Tibial artery (tissue), 4 donors: Measurements from ENCODE around the gene OGFOD3.
"Not testable (repeated sequence)": the region's sequence is repeated elsewhere in the genome, so short reads cannot be mapped to it uniquely, and the experiment has no call there.

Source experiments
- DNase-seq, 2 donors: peaks; one replicate each; pipeline ENCODE4 v3.0.0-alpha.2; 2019
- H3K27ac ChIP-seq, 2 donors: fragments of 200-600 bp; sonication (generic) in 1 of 2; 1 replicate in 1 of 2; 2 replicates in 1 of 2; pipeline ENCODE4 v1.5.1; 2018 to 2019; ENCODE audit warnings: mild to moderate bottlenecking in 1 of 2
- H3K27me3 ChIP-seq, 2 donors: fragments of 200-600 bp; sonication (generic) in 1 of 2; one replicate each; pipeline versions ENCODE4 v1.5.1 to v1.6.0; 2016 to 2019
- H3K36me3 ChIP-seq, 3 donors: fragments of 200-600 bp; sonication (generic) in 2 of 3; one replicate each; pipeline ENCODE4 v1.5.1; 2016 to 2019; ENCODE audit warnings: mild to moderate bottlenecking in 2 of 3
- H3K4me1 ChIP-seq, 4 donors: fragments of 200-600 bp; sonication (generic) in 2 of 4; 1 replicate in 3 of 4; 2 replicates in 1 of 4; pipeline ENCODE4 v1.5.1; 2016 to 2019
- H3K4me3 ChIP-seq, 2 donors: fragments of 200-600 bp; sonication (generic) in 1 of 2; 1 replicate in 1 of 2; 2 replicates in 1 of 2; pipeline ENCODE4 v1.5.1; 2018 to 2019; ENCODE audit warnings: mild to moderate bottlenecking in 2 of 2
- H3K9me3 ChIP-seq, 3 donors: fragments of 200-600 bp; sonication (generic) in 1 of 3; one replicate each; pipeline ENCODE4 v1.5.1; 2016 to 2019
- intact Hi-C: fragments of 100-400 bp; cut with DNase I; formaldehyde crosslinking; loops from one replicate; pipeline ENCODE4 v1.15.0; 2023; ENCODE audit warnings: low total_unique reads
- TF ChIP-seq, protein P1 (sequence below), 2 experiments: fragments of 200-600 bp in 1 of 2; fragments of 450-650 bp in 1 of 2; IDR thresholded peaks; one replicate each; pipeline ENCODE4 v1.5.1; 2017 to 2019; ENCODE audit warnings: antibody characterized with exemption in 2 of 2, mild to moderate bottlenecking in 1 of 2, moderate library complexity in 1 of 2

The OGFOD3 gene

DNA sequence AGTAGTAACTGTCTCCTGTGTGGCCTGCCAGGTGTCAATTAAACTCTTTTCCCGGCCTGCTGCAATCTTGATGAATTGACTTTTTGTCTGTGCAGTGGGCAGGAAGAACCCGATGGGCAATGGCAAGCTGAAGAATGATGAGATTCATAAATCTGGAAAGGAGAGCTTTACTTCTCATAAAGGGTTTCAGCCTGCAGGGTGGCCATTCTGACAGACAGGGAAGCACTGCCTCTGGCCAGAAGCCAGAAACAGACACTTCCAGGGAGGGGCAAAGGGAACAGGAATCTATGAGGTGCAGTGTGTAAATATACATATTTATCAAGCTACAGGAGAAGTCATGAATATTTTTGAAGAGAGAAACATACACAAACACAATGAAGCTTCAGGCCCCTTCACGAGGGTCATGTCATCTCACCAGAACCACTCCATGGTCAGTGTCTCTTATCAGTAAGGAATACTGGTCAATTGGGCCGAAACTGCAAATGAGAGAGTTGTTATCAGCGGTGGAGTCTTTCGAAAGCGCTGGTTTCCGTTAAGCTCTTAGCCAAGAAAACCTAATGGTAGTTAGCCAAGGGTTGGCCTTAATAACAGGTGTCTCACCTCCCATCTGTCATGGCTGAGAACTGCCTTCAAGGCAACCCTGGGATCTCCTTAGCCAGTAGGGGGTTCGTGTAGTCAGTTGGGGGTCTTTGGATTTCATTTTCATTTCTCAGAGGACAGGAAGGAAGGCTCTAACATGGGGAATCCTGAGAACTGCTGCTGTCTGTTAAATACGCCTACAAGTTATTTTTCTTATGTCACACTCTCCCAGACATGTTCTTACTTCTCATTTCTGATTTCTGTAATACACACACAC is 38.9 kb upstream of the OGFOD3 start:
- peak overlapping the region; percentile 83 to 88 for H3K4me3 ChIP-seq
- TF ChIP-seq, protein P1, sequence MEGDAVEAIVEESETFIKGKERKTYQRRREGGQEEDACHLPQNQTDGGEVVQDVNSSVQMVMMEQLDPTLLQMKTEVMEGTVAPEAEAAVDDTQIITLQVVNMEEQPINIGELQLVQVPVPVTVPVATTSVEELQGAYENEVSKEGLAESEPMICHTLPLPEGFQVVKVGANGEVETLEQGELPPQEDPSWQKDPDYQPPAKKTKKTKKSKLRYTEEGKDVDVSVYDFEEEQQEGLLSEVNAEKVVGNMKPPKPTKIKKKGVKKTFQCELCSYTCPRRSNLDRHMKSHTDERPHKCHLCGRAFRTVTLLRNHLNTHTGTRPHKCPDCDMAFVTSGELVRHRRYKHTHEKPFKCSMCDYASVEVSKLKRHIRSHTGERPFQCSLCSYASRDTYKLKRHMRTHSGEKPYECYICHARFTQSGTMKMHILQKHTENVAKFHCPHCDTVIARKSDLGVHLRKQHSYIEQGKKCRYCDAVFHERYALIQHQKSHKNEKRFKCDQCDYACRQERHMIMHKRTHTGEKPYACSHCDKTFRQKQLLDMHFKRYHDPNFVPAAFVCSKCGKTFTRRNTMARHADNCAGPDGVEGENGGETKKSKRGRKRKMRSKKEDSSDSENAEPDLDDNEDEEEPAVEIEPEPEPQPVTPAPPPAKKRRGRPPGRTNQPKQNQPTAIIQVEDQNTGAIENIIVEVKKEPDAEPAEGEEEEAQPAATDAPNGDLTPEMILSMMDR (IDR thresholded peaks at IDR 0.05): no peak
- DNase-seq: peak in 1 of 2 donors; percentile 67
- H3K27ac ChIP-seq: peak overlapping the region; percentile 100
- intact Hi-C loops: loop anchor here (10.0 kb wide), 1 partner anchor 98 kb away; no protein-coding TSS in a partner anchor
- H3K27me3 ChIP-seq: no peaks in the 10 kb centered on the region
- H3K36me3 ChIP-seq: peaks cover 9 to 24% (median 23%) of the 10 kb centered on the region in 3 donors
- H3K4me1 ChIP-seq: peaks cover 0 to 23% (median 15%) of the 10 kb centered on the region in 4 donors
- no peaks in the 10 kb centered on the region for H3K9me3 ChIP-seq

DNA sequence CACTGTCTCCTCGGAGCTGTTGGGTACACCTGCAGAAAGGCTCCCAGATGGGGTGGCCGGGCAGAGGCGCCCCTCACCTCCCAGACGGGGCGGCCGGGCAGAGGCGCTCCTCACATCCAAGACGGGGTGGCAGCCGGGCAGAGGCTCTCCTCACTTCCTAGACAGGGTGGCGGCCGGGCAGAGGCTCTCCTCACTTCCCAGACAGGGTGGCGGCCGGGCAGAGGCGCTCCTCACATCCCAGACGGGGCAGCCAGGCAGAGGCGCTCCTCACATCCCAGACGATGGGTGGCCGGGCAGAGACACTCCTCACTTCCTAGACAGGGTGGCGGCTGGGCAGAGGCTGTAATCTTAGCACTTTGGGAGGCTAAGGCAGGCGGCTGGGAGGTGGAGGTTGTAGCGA is 35.3 kb upstream of the OGFOD3 start:
- H3K4me1 ChIP-seq: peaks cover 0 to 36% (median 20%) of the 10 kb centered on the region in 4 donors
- not testable (repeated sequence) for H3K27me3 ChIP-seq, H3K27ac ChIP-seq, H3K4me3 ChIP-seq, DNase-seq, H3K9me3 ChIP-seq, H3K36me3 ChIP-seq
- intact Hi-C loops: loop anchor here (5.0 to 10.0 kb wide), 2 partner anchors 39 to 101 kb away; no protein-coding TSS in a partner anchor

DNA sequence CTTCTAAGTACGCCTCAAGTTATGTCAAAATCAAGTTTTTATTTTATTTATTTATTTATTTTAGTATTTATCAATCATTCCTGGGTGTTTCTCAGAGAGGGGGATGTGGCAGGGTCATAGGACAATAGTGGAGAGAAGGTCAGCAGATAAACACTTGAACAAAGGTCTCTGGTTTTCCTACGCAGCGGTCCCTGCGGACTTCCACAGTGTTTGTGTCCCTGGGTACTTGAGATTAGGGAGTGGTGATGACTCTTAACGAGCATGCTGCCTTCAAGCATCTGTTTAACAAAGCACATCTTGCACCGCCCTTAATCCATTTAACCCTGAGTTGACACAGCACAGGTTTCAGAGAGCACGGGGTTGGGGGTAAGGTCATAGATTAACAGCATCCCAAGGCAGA is 34.8 kb upstream of the OGFOD3 start:
- not testable (repeated sequence) for DNase-seq, H3K27me3 ChIP-seq, H3K27ac ChIP-seq, H3K9me3 ChIP-seq, H3K4me3 ChIP-seq, H3K36me3 ChIP-seq
- intact Hi-C loops: loop anchor here (5.0 to 10.0 kb wide), 2 partner anchors 39 to 102 kb away; no protein-coding TSS in a partner anchor
- H3K4me1 ChIP-seq: peaks cover 0 to 36% (median 20%) of the 10 kb centered on the region in 4 donors

DNA sequence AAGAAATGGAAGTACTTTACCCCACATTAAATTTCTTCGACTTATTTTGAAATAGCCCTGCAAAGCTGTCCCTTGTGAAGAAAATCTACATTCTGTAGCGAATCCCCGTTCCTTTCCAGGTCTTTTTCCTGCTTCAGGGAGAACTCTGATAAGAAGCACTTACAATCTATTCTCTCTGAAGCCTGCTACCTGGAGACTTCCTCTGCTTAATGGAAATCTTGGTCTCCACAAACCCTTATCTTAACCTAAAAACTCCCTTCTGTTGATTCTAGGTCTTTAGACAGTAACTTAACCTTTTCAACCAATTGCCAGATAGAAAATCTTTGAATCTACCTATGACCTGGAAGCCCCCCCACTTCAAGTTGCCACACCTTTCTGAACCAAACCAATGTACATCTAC is 33.8 kb upstream of the OGFOD3 start:
- Histone ChIP-seq H3K4me1 (peaks cover 0 to 29% (median 16%) of the 10 kb centered on the region in 4 donors), H3K36me3 (peaks cover 0 to 8% (median 0%) of the 10 kb centered on the region in 3 donors), H3K27ac (no peak overlapping the region), H3K4me3 (no peak overlapping the region), H3K9me3 (no peaks in the 10 kb centered on the region), H3K27me3 (no peaks in the 10 kb centered on the region)
- intact Hi-C loops: loop anchor here (5.0 to 10.0 kb wide), 2 partner anchors 40 to 103 kb away; no protein-coding TSS in a partner anchor
- no peak for DNase-seq
- TF ChIP-seq, protein P1 (IDR thresholded peaks at IDR 0.05): no peak

DNA sequence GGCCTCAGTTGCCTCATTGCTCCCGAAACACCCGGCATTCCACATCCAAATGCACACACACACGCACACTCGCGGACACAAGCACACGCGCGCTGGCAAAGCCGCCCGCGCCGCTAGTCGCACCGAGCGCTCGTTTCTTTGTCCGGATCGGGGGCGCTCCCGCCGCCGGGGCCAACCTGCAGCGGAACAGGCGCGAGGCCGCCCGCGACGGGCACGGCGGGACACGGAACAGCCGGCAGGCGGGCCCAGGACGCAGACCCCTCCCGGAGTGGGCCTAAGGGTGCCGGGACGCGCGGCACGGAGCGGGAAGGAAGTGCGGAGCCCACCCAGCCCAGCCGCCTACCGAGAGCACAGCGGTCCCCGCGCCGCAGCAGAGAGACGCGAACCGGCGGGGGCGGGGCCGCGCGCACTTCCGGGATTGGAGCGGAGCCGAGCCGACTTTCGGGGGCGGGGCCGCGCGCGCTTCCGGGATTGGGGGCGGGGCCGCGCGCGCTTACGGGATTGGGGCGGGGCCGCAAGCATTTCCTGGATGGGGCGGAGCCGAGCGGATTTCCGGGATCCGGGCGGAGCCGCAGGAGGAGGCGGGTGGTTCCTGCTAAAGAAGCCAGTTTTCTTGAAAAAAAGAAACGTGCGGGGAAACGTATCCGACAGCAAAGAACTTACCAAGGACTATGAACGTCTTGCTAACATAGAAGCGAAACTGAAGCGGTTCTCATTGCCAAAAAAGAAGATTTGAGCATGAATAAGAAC is 32.1 kb upstream of the OGFOD3 start, which contains the start of gene CYBC1:
CYBC1 (minus strand) TSS at position 396 of the 750 bp plus-strand sequence. CDS start 1,498 bp downstream, outside the sequence.
- peak within 1 kb of the TSS; percentile 87 to 90 for H3K27ac ChIP-seq
- peak; percentile 89 to 96 for DNase-seq

More for the DNA sequence above, 32.1 kb upstream of the OGFOD3 start, which contains the start of gene CYBC1:
- Histone ChIP-seq H3K4me3 (peak within 1 kb of the TSS; percentile 82 to 94), H3K9me3 (no peaks in the 10 kb centered on the region), H3K4me1 (peaks cover 0 to 27% (median 21%) of the 10 kb centered on the region in 4 donors), H3K36me3 (peaks cover 0 to 8% (median 0%) of the 10 kb centered on the region in 3 donors), H3K27me3 (no peaks in the 10 kb centered on the region)
- intact Hi-C loops: loop anchor here (5.0 to 10.0 kb wide), 2 partner anchors 42 to 104 kb away; no protein-coding TSS in a partner anchor
- TF ChIP-seq, protein P1 (IDR thresholded peaks at IDR 0.05): no peak
